HG03139 (cell line): Measurements from ENCODE around the gene DDX28.

Experiments used
- ATAC-seq: cut with Tn5 transposase; IDR thresholded peaks from one replicate; pipeline ENCODE4 v1.9.1; 2021; ENCODE audit not compliant: unreplicated experiment

Gene DDX28, protein sequence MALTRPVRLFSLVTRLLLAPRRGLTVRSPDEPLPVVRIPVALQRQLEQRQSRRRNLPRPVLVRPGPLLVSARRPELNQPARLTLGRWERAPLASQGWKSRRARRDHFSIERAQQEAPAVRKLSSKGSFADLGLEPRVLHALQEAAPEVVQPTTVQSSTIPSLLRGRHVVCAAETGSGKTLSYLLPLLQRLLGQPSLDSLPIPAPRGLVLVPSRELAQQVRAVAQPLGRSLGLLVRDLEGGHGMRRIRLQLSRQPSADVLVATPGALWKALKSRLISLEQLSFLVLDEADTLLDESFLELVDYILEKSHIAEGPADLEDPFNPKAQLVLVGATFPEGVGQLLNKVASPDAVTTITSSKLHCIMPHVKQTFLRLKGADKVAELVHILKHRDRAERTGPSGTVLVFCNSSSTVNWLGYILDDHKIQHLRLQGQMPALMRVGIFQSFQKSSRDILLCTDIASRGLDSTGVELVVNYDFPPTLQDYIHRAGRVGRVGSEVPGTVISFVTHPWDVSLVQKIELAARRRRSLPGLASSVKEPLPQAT

DNA sequence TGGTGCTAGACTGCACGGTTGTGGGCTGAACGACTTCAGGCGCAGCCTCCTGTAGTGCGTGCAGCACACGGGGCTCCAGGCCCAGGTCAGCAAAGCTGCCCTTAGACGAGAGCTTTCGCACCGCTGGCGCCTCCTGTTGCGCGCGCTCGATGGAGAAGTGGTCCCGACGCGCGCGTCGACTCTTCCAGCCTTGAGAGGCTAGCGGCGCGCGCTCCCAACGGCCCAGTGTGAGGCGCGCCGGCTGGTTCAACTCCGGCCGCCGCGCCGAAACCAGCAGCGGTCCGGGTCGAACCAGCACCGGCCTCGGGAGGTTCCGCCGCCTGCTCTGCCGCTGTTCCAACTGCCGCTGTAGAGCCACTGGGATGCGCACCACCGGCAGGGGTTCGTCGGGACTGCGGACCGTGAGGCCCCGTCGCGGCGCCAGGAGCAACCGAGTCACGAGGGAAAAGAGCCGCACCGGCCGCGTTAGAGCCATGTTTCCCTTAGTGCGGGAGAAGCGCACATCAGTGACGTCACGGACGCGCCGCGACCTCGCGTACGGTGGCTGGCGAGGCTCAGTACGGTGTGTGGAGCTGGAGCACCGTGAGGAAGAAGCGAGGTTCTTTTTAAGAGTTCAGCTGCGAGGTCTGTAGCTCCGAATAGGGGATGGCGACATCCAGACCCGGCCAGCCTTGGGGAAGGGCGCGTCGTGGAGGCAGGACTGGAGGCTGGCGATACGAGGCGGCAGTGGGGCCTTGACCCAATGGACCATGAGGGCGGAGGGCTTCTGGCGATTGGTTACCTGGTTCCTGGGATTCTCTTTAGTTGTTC is at the start of gene DDX28, which contains the start of gene DUS2:
Gene DDX28 (minus strand): TSS at position 505 of the 810 bp plus-strand sequence. CDS start 30 bp downstream, at position 475.
Gene DUS2 (plus strand): TSS at position 557 of the 810 bp plus-strand sequence. CDS start 14,740 bp downstream, outside the sequence.
- peak; percentile 66 for ATAC-seq

DNA sequence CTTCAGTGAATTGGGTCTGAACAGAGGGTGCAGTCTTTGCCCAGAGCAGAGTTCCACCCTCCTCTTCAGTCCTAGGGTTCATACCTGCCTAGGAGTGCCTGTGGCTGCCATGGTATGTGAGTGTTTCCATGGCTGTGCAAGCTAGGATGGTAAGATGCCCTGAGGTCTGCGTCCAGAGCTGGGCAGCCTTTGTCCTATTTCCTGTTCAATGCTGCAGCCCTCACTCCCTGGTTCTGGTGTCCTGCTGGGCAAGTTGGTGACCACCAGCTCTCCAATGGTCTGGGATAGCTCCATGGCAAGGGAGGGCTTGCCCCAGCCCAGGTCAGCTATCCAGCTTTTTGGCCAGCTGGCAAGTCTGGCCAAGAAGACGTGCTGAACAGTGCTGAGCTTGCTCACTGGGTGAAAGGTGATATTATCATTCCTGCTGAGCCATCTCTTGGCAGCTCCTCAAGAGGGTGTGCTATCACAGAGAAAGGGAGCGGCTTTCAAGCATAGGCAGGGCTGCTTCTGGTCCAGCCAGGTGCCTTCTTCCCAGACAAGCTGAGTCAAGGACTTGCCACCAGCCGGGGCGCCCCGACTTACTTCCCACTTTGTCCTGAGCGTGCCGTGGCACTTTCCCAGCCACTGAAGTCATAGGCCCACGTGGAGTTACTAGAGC is 49.1 kb upstream of the DDX28 start:
- no peak for ATAC-seq

DNA sequence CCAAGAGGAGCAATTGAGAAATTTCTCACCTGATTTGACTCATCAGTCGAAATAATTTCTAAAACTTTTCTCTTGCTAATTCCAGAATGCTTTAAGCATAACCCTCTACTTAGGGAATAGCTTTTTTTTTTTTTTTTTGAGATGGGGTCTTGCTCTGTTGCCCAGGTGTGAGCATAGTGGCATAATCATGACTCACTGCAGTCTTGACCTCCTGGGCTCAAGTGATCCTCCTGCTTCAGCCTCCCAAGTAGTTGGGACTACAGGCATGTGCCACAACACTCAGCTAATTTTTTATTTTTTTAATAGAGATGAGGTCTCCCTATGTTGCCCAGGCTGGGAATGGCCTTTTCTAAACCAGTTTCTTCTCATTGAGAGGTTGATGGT is 48.5 kb upstream of the DDX28 start:
- ATAC-seq = no peak

GRCh38 chr16:68070806-68071517 is 47.9 kb upstream of the DDX28 start:
- ATAC-seq = no peak

GRCh38 chr16:68070249-68070730 is 47.3 kb upstream of the DDX28 start:
- ATAC-seq = no peak

- ATAC-seq = no peak
Observed at GRCh38 chr16:68069511-68070248, 46.6 kb upstream of the DDX28 start.

DNA sequence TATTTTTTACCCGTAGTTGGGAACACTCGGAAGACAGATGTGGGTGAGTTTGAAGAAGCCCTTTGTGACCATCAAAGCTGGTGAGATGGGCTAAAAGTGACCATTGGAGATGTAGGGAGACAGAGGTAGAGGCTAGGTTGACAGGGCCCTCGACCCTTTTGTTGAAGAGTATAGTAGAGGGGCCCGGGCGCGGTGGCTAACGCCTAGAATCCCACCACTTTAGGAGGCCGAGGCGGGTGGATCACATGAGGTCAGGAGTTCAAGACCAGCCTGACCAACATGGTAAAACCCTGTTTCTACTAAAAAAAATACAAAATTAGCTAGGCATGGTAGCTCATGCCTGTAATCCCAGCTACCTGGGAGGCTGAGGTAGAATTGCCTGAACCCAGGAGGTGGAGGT is 45.9 kb upstream of the DDX28 start:
- no peak for ATAC-seq

- no peak for ATAC-seq
Observed at GRCh38 chr16:68066763-68067162, 43.7 kb upstream of the DDX28 start.

DNA sequence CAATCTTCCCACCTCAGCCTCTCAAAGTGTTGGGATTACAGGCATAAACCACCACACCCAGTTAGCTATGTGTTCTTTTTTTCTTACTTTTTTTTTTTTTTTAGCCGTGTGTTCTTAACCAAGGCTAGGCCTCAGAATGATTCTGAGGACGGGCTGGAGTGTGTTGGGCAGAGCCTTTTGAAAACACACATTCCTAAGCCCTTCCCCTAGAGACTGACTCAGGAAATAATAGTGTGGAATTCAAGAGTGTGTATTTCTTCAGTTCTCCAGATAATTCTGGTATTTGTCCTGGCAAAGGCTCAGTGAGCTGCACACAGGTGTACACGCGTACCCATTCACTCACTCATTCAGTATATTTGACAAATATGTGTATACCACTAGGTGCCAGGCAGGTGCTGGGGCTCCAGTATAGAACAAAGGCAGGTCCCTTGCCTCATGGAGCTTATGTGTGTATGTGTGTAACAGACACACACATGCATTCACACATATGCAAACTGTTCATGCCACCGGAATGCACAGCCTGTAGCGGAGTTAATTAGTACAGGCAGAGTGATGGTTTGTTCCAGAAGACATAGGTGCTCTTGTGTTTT is 42.8 kb upstream of the DDX28 start:
- ATAC-seq = no peak

GRCh38 chr16:68064791-68065365 is 41.8 kb upstream of the DDX28 start:
- ATAC-seq = no peak

GRCh38 chr16:68062910-68063393 is 39.9 kb upstream of the DDX28 start:
- no peak for ATAC-seq

DNA sequence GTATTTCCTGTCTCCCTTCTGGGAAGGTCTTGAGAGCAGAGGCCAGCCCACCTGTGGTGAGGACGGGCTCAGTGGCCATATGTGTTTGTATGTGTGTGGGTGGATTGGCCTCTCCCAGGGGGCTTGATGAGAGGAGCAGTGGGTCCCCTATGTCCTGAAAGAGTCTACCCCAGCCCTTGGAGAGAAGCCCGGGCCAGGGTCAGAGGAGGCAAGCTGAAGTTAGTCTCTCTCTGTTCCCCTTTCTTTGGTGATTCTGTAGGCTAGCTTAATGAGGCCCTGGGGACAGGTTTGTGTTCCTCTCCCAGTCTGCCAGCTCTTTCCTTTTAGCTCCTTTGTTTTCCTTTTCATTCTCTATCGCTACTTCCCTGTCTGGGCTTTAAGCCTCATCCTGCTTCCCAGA is 38.4 kb upstream of the DDX28 start:
- ATAC-seq = no peak

- no peak for ATAC-seq
Observed at GRCh38 chr16:68059804-68060203, 36.8 kb upstream of the DDX28 start.

GRCh38 chr16:68055395-68055794 is 32.4 kb upstream of the DDX28 start:
- ATAC-seq = no peak

DNA sequence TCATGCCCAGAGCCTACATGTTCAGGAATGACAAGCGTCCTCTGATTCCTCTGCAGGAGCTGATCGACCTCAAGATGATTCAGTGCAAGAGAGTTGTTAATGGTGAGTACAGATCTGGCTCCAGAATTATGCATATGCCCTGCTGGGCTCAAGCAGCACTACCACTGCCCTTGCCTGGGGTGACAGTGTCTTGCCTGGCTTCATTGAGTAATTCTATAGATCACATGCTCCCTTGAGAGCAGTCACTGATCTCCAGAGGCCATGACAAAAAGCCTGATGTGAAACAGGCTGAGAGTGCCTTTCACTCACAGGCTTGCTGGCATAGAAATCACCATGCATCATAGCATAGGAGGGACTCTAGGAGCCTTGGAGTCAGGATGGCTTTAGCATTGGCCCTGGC is 26.4 kb upstream of the DDX28 start:
- no peak for ATAC-seq

DNA sequence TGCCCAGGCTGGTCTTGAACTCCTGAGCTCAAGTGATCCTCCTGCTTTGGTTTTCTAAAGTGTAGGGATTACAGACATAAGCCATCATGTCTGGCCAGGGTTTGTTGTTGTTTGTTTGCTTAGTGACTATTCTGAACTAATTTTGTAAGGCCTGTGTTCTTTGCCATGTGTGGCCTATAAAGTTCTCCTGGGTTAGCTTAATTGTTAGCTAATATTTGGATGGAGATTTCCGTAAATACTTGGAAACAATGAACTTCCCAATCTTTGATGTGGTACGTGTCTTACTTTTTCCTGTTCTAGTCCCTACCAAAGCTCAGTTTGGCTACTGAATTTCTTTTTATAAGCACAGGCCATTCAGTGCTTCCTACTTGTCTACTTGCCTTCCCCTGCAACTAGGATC is 25.0 kb upstream of the DDX28 start:
- ATAC-seq = no peak

- no peak for ATAC-seq
Observed at GRCh38 chr16:68046106-68046505, 23.1 kb upstream of the DDX28 start.

DNA sequence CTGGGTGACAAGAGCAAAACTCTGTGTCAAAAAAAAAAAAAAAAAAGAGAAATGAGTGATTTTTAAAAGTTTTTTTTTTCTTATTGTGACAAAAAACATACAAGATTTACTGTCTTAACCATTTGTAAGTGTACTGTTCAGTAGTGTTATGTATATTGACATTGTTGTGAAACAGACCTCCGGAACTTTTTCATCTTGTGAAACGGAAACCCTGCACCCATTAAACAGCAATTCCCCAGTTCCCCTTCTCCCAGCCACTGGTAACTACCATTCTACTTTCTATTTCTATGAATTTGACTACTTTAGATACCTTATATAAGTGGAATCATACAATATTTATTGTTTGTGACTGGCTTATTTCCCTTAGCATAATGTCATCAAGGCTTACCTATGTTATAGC is 18.8 kb upstream of the DDX28 start:
- ATAC-seq = no peak
